Mesendoderm (in vitro differentiated cells): ENCODE results near the gene MAN1A1.
A peak's percentile ranks its signal among the peaks of the same experiment; 100 is the strongest.

Source experiments
- DNase-seq: peaks from one replicate; pipeline ENCODE4 v3.0.0; 2013
- H2AK5ac ChIP-seq: 2 replicates; pipeline ENCODE4 v1.6.1; 2013; ENCODE audit warnings: low read length, inconsistent platforms
- H2BK120ac ChIP-seq: 2 replicates; pipeline ENCODE4 v1.6.1; 2013; ENCODE audit warnings: low read depth, mild to moderate bottlenecking, low read length, moderate library complexity, mixed read lengths
- H2BK15ac ChIP-seq: replicated peaks from 2 replicates; pipeline ENCODE4 v1.6.1; 2013; ENCODE audit warnings: low read depth, mild to moderate bottlenecking, moderate library complexity
- H2BK5ac ChIP-seq: 2 replicates; pipeline ENCODE4 v1.6.1; 2013; ENCODE audit warnings: low read length, inconsistent platforms
- H3K18ac ChIP-seq: 2 replicates; pipeline ENCODE4 v1.6.1; 2013; ENCODE audit warnings: mild to moderate bottlenecking, low read length, mixed read lengths
- H3K23ac ChIP-seq: one replicate; pipeline ENCODE4 v1.6.1; 2013; ENCODE audit warnings: low read length
- H3K27ac ChIP-seq: 2 replicates; pipeline ENCODE4 v1.5.1; 2013; ENCODE audit warnings: low read depth, mild to moderate bottlenecking, inconsistent platforms, low read length, moderate library complexity
- H3K27me3 ChIP-seq: 2 replicates; pipeline ENCODE4 v1.6.1; 2013; ENCODE audit warnings: low read length, control low read depth, mild to moderate bottlenecking, inconsistent platforms; ENCODE audit not compliant: insufficient read depth, poor library complexity
- H3K36me3 ChIP-seq: 2 replicates; pipeline ENCODE4 v1.6.1; 2013; ENCODE audit warnings: low read length, inconsistent platforms; ENCODE audit not compliant: control insufficient read depth, insufficient read depth
- H3K4ac ChIP-seq: one replicate; pipeline ENCODE4 v1.6.1; 2013; ENCODE audit warnings: low read depth, mild to moderate bottlenecking, low read length, moderate library complexity
- H3K4me1 ChIP-seq: 2 replicates; pipeline ENCODE4 v1.6.1; 2013; ENCODE audit warnings: low read depth, low read length, inconsistent platforms; ENCODE audit not compliant: control insufficient read depth
- H3K4me2 ChIP-seq: 2 replicates; pipeline ENCODE4 v1.6.1; 2013; ENCODE audit warnings: low read length
- H3K4me3 ChIP-seq: 2 replicates; pipeline ENCODE4 v1.5.1; 2013; ENCODE audit warnings: mild to moderate bottlenecking, low read length
- H3K56ac ChIP-seq: one replicate; pipeline ENCODE4 v1.6.1; 2013; ENCODE audit warnings: low read length
- H3K79me1 ChIP-seq: 2 replicates; pipeline ENCODE4 v1.6.1; 2013; ENCODE audit warnings: low read length, inconsistent platforms
- H3K79me2 ChIP-seq: 2 replicates; pipeline ENCODE4 v1.6.1; 2013; ENCODE audit warnings: mild to moderate bottlenecking, low read length; ENCODE audit not compliant: control insufficient read depth, insufficient read depth
- H3K9ac ChIP-seq: 2 replicates; pipeline ENCODE4 v1.6.1; 2013; ENCODE audit warnings: low read length, inconsistent platforms
- H4K5ac ChIP-seq: one replicate; pipeline ENCODE4 v1.6.1; 2013; ENCODE audit warnings: low read length
- H4K8ac ChIP-seq: one replicate; pipeline ENCODE4 v1.6.1; 2013; ENCODE audit warnings: low read depth, mild to moderate bottlenecking, control low read depth, low read length, moderate library complexity
- WGBS: extraction: QIAGEN DNeasy Blood & Tissue Kit; methylation state at CpG from one replicate; pipeline ENCODE4 v1.1.7; 2013; ENCODE audit warnings: low lambda C conversion rate, missing lambda C conversion rate; ENCODE audit not compliant: insufficient coverage; ENCODE audit errors: extremely low coverage; 5-methylcytosine and 5-hydroxymethylcytosine counted together

Gene MAN1A1

GRCh38 chr6:119280668-119281067 lies 68.9 kb downstream of the MAN1A1 start:
- H3K4me3 ChIP-seq = no peak overlapping the region
- no peak overlapping the region for H3K27ac ChIP-seq
- no peaks in the 10 kb centered on the region for H3K79me1 ChIP-seq
- H2BK5ac ChIP-seq = no peak overlapping the region
- H2BK120ac ChIP-seq = no peak overlapping the region
- H3K4me2 ChIP-seq = no peak overlapping the region
- no peaks in the 10 kb centered on the region for H3K79me2 ChIP-seq
- H3K23ac ChIP-seq = no peak overlapping the region
- H2AK5ac ChIP-seq = no peak overlapping the region
- H3K27me3 ChIP-seq = no peaks in the 10 kb centered on the region
- H4K5ac ChIP-seq = no peak overlapping the region
- no peak overlapping the region for H3K56ac ChIP-seq
- no peak for DNase-seq
- no peak overlapping the region for H2BK15ac ChIP-seq
- no peak overlapping the region for H3K9ac ChIP-seq
- H4K8ac ChIP-seq = no peak overlapping the region
- H3K18ac ChIP-seq = no peak overlapping the region
- H3K4me1 ChIP-seq = no peaks in the 10 kb centered on the region
- no CpG with 5 or more reads among the region's 2 CpGs for whole genome bisulfite sequencing
- no peaks in the 10 kb centered on the region for H3K36me3 ChIP-seq
- H3K4ac ChIP-seq = no peak overlapping the region

GRCh38 chr6:119280080-119280479 lies 69.5 kb downstream of the MAN1A1 start:
- Histone ChIP-seq H2AK5ac (no peak overlapping the region), H2BK15ac (no peak overlapping the region), H4K5ac (no peak overlapping the region), H3K79me2 (no peaks in the 10 kb centered on the region), H3K27me3 (no peaks in the 10 kb centered on the region), H3K18ac (no peak overlapping the region), H3K4me3 (no peak overlapping the region), H2BK120ac (no peak overlapping the region), H3K4ac (no peak overlapping the region), H3K4me1 (no peaks in the 10 kb centered on the region), H3K4me2 (no peak overlapping the region), H3K36me3 (no peaks in the 10 kb centered on the region), H3K79me1 (no peaks in the 10 kb centered on the region), H3K56ac (no peak overlapping the region), H3K27ac (no peak overlapping the region), H2BK5ac (no peak overlapping the region), H3K9ac (no peak overlapping the region), H4K8ac (no peak overlapping the region), H3K23ac (no peak overlapping the region)
- no CpG with 5 or more reads among the region's 1 CpG for WGBS
- no peak for DNase-seq

GRCh38 chr6:119278625-119279024 lies 70.9 kb downstream of the MAN1A1 start:
- no peaks in the 10 kb centered on the region for H3K79me1 ChIP-seq
- H3K56ac ChIP-seq = no peak overlapping the region
- no peak overlapping the region for H3K4ac ChIP-seq
- peak; percentile 26 for DNase-seq
- H3K27ac ChIP-seq = no peak overlapping the region
- H3K4me2 ChIP-seq = no peak overlapping the region
- H3K36me3 ChIP-seq = no peaks in the 10 kb centered on the region
- H2BK5ac ChIP-seq = no peak overlapping the region
- no peak overlapping the region for H2AK5ac ChIP-seq
- H3K79me2 ChIP-seq = no peaks in the 10 kb centered on the region
- WGBS = no CpG with 5 or more reads among the region's 2 CpGs
- H4K5ac ChIP-seq = no peak overlapping the region
- H2BK120ac ChIP-seq = no peak overlapping the region
- no peak overlapping the region for H3K9ac ChIP-seq
- H3K4me1 ChIP-seq = no peaks in the 10 kb centered on the region
- no peak overlapping the region for H3K23ac ChIP-seq
- no peaks in the 10 kb centered on the region for H3K27me3 ChIP-seq
- no peak overlapping the region for H4K8ac ChIP-seq
- H2BK15ac ChIP-seq = no peak overlapping the region
- H3K4me3 ChIP-seq = no peak overlapping the region
- H3K18ac ChIP-seq = no peak overlapping the region

GRCh38 chr6:119277052-119277451 lies 72.5 kb downstream of the MAN1A1 start:
- Histone ChIP-seq H4K8ac (no peak overlapping the region), H3K27me3 (no peaks in the 10 kb centered on the region), H3K18ac (no peak overlapping the region), H3K23ac (no peak overlapping the region), H2BK5ac (no peak overlapping the region), H3K4me3 (no peak overlapping the region), H3K4me1 (no peaks in the 10 kb centered on the region), H3K4ac (no peak overlapping the region), H3K79me2 (no peaks in the 10 kb centered on the region), H3K27ac (no peak overlapping the region), H4K5ac (no peak overlapping the region), H3K9ac (no peak overlapping the region), H2AK5ac (no peak overlapping the region), H3K79me1 (no peaks in the 10 kb centered on the region), H2BK15ac (no peak overlapping the region), H3K36me3 (no peaks in the 10 kb centered on the region), H3K4me2 (no peak overlapping the region), H3K56ac (no peak overlapping the region), H2BK120ac (no peak overlapping the region)
- no CpG with 5 or more reads among the region's 2 CpGs for WGBS
- no peak for DNase-seq

- H2AK5ac ChIP-seq = no peak overlapping the region
- WGBS = no CpG with 5 or more reads among the region's 2 CpGs
- no peak overlapping the region for H3K27ac ChIP-seq
- DNase-seq = no peak
- no peak overlapping the region for H3K4ac ChIP-seq
- no peak overlapping the region for H3K23ac ChIP-seq
- no peaks in the 10 kb centered on the region for H3K79me1 ChIP-seq
- H2BK5ac ChIP-seq = no peak overlapping the region
- H3K9ac ChIP-seq = no peak overlapping the region
- H3K27me3 ChIP-seq = no peaks in the 10 kb centered on the region
- H3K4me2 ChIP-seq = no peak overlapping the region
- H3K56ac ChIP-seq = no peak overlapping the region
- H2BK120ac ChIP-seq = no peak overlapping the region
- H3K36me3 ChIP-seq = no peaks in the 10 kb centered on the region
- no peak overlapping the region for H4K5ac ChIP-seq
- no peaks in the 10 kb centered on the region for H3K79me2 ChIP-seq
- no peaks in the 10 kb centered on the region for H3K4me1 ChIP-seq
- H4K8ac ChIP-seq = no peak overlapping the region
- H3K4me3 ChIP-seq = no peak overlapping the region
- H2BK15ac ChIP-seq = no peak overlapping the region
- H3K18ac ChIP-seq = no peak overlapping the region
Observed at GRCh38 chr6:119276211-119276610, 73.3 kb downstream of the MAN1A1 start.

GRCh38 chr6:119274197-119274595 lies 75.4 kb downstream of the MAN1A1 start:
- Histone ChIP-seq H3K4me2 (no peak overlapping the region), H3K56ac (no peak overlapping the region), H3K36me3 (no peaks in the 10 kb centered on the region), H3K79me2 (no peaks in the 10 kb centered on the region), H2BK5ac (no peak overlapping the region), H3K23ac (no peak overlapping the region), H3K18ac (no peak overlapping the region), H4K5ac (no peak overlapping the region), H3K4me3 (no peak overlapping the region), H3K4me1 (no peaks in the 10 kb centered on the region), H2BK120ac (no peak overlapping the region), H3K79me1 (no peaks in the 10 kb centered on the region), H3K4ac (no peak overlapping the region), H3K9ac (no peak overlapping the region), H4K8ac (no peak overlapping the region), H3K27me3 (no peaks in the 10 kb centered on the region), H2BK15ac (no peak overlapping the region), H3K27ac (no peak overlapping the region), H2AK5ac (no peak overlapping the region)
- no peak for DNase-seq
- no CpG with 5 or more reads among the region's 2 CpGs for WGBS
